GM12864 (cell line): ENCODE results near the gene MYO1H.

Experiments used
- DNase-seq: peaks from one replicate; pipeline ENCODE4 v3.0.0-alpha.2; 2011; ENCODE audit warnings: low read depth
- H3K4me3 ChIP-seq: 2 replicates; pipeline ENCODE4 v1.5.1; 2011; ENCODE audit warnings: mild to moderate bottlenecking, low read depth, low read length, control low read depth
- TF ChIP-seq, protein P1 (sequence below): IDR thresholded peaks from 2 replicates; pipeline ENCODE4 v1.5.1; 2011; ENCODE audit warnings: low read depth, mild to moderate bottlenecking, moderate library complexity, low read length, control low read depth, inconsistent platforms; ENCODE audit errors: missing control alignments

Gene MYO1H

DNA sequence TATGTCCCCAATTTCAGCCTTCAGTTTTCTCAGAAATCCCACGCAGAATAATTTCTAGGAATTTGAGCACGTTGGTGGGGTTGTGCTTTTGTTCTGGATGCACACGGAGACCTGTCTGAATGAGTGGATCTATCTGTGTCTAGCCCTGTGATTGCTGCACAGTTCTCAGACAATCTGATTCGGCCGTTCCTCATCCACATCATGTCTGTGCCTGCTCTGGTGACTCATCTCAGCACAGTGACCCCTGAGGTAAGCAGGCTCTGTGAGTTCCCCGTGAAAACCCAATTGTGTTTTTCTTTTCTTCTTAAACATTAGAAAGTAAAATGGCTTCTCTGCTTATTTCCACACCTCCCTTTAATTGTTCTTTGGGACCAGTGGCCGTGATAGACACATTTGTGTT lies 150.0 kb downstream of the MYO1H start:
- TF ChIP-seq, protein P1, sequence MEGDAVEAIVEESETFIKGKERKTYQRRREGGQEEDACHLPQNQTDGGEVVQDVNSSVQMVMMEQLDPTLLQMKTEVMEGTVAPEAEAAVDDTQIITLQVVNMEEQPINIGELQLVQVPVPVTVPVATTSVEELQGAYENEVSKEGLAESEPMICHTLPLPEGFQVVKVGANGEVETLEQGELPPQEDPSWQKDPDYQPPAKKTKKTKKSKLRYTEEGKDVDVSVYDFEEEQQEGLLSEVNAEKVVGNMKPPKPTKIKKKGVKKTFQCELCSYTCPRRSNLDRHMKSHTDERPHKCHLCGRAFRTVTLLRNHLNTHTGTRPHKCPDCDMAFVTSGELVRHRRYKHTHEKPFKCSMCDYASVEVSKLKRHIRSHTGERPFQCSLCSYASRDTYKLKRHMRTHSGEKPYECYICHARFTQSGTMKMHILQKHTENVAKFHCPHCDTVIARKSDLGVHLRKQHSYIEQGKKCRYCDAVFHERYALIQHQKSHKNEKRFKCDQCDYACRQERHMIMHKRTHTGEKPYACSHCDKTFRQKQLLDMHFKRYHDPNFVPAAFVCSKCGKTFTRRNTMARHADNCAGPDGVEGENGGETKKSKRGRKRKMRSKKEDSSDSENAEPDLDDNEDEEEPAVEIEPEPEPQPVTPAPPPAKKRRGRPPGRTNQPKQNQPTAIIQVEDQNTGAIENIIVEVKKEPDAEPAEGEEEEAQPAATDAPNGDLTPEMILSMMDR: no peak
- DNase-seq: no peak

More for the DNA sequence above, 150.0 kb downstream of the MYO1H start:
- H3K4me3 ChIP-seq: no peak overlapping the region
